Osteocyte (in vitro differentiated cells): ENCODE measurements around the gene CCDC188. TPM values are rescaled to one million over a fixed set of nuclear protein-coding genes. Genes with fewer than 3 reads are reported as not detected.
"Not testable (repeated sequence)": the region's sequence is repeated elsewhere in the genome, so short reads cannot be mapped to it uniquely, and the experiment has no call there.

Experiments used
- DNase-seq: peaks from one replicate; pipeline ENCODE4 v3.0.0; 2021; ENCODE audit warnings: mixed read lengths; ENCODE audit not compliant: unreplicated experiment; ENCODE audit errors: extremely low spot score
- H3K27ac Mint-ChIP-seq: one replicate; pipeline ENCODE4 v1.8.0; 2021; ENCODE audit warnings: mild to moderate bottlenecking, mixed read lengths; ENCODE audit not compliant: unreplicated experiment
- H3K27me3 Mint-ChIP-seq: one replicate; pipeline ENCODE4 v1.8.0; 2021; ENCODE audit warnings: mixed read lengths; ENCODE audit not compliant: unreplicated experiment
- H3K36me3 Mint-ChIP-seq: one replicate; pipeline ENCODE4 v1.8.0; 2021; ENCODE audit warnings: mixed read lengths; ENCODE audit not compliant: unreplicated experiment
- H3K4me1 Mint-ChIP-seq: one replicate; pipeline ENCODE4 v1.8.0; 2021; ENCODE audit warnings: mixed read lengths; ENCODE audit not compliant: unreplicated experiment
- H3K4me3 Mint-ChIP-seq: one replicate; pipeline ENCODE4 v1.8.0; 2021; ENCODE audit warnings: mild to moderate bottlenecking, moderate library complexity, mixed read lengths; ENCODE audit not compliant: unreplicated experiment
- H3K9me3 Mint-ChIP-seq: one replicate; pipeline ENCODE4 v1.8.0; 2021; ENCODE audit warnings: mixed read lengths; ENCODE audit not compliant: unreplicated experiment
- CTCF ChIP-seq: fragments of 200-600 bp; sonication (generic); IDR thresholded peaks from 2 replicates; pipeline ENCODE4 v1.5.0; 2021; ENCODE audit warnings: antibody characterized with exemption, mild to moderate bottlenecking, moderate library complexity
- total RNA-seq: library from RNA; stranded (reverse); gene quantifications from 2 replicates; pipeline ENCODE4 v1.2.1, GENCODE V29; 2021

The CCDC188 gene
- total RNA-seq, 1 donor from 2014 or later, result 0.56 TPM

GRCh38 chr22:20165913-20166312 is 15.1 kb upstream of the CCDC188 start:
- DNase-seq, result no peak
- no peak overlapping the region for H3K4me3 Mint-ChIP-seq
- H3K27ac Mint-ChIP-seq, result no peak overlapping the region
- peaks cover 2% of the 10 kb centered on the region for H3K27me3 Mint-ChIP-seq
- H3K9me3 Mint-ChIP-seq, result no peaks in the 10 kb centered on the region
- TF ChIP-seq CTCF, result no peak
- no peaks in the 10 kb centered on the region for H3K4me1 Mint-ChIP-seq
- no peaks in the 10 kb centered on the region for H3K36me3 Mint-ChIP-seq

- no peak for TF ChIP-seq CTCF
- no peaks in the 10 kb centered on the region for H3K36me3 Mint-ChIP-seq
- no peak for DNase-seq
- no peak overlapping the region for H3K27ac Mint-ChIP-seq
- no peaks in the 10 kb centered on the region for H3K9me3 Mint-ChIP-seq
- H3K4me3 Mint-ChIP-seq, result no peak overlapping the region
- H3K4me1 Mint-ChIP-seq, result no peaks in the 10 kb centered on the region
- H3K27me3 Mint-ChIP-seq, result peaks cover 2% of the 10 kb centered on the region
Observed at GRCh38 chr22:20165421-20165820, 14.6 kb upstream of the CCDC188 start.

DNA sequence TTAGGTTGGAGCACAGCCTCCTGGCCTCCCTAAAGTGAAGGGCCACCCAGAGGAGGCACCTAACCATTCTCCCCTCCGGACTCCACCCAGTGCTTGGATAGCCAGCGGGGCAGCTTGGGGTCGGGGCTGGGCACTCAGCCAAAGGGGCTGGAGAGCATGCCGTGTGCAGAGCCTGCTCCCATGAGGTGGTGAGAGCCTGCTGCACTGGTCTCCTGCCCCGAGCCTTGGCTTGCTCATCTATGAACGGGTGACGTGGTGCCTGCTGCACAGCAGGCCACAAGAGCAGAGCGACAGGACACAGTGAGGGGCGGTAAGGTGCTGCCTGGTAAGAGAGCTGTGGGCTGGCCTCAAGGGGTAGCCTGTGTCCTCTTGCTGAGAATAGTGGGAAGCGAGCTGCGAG is 14.0 kb upstream of the CCDC188 start:
- Mint-ChIP-seq H3K4me3 (no peak overlapping the region), H3K4me1 (no peaks in the 10 kb centered on the region), H3K27me3 (no peaks in the 10 kb centered on the region), H3K27ac (no peak overlapping the region), H3K9me3 (no peaks in the 10 kb centered on the region), H3K36me3 (no peaks in the 10 kb centered on the region)
- no peak for DNase-seq
- no peak for TF ChIP-seq CTCF

- no peak overlapping the region for H3K4me3 Mint-ChIP-seq
- no peak overlapping the region for H3K27ac Mint-ChIP-seq
- no peaks in the 10 kb centered on the region for H3K36me3 Mint-ChIP-seq
- no peak for DNase-seq
- H3K4me1 Mint-ChIP-seq, result no peaks in the 10 kb centered on the region
- H3K27me3 Mint-ChIP-seq, result no peaks in the 10 kb centered on the region
- H3K9me3 Mint-ChIP-seq, result no peaks in the 10 kb centered on the region
- no peak for TF ChIP-seq CTCF
Observed at GRCh38 chr22:20160041-20160440, 9.2 kb upstream of the CCDC188 start.

DNA sequence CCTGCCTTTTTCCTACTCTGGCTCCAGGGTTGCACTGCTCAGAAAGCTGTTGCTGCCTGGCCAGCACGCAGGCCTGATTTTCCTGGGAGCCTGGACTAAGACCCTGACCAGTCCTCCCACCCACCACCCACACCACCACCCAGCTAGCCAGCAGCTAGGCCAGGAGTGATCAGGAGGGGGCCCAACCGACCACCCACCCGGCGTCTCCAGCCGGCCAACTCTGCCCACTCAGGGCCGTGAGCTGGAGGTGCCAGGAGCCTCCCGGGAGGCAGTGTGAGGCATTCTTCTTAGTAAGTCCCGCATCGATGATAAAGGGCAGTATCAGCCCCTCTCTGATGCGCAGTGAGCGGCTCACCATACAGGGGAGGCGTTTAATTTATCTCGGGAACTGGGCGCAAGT is 8.7 kb upstream of the CCDC188 start:
- not testable (repeated sequence) for H3K4me3 Mint-ChIP-seq, H3K36me3 Mint-ChIP-seq, H3K27ac Mint-ChIP-seq, H3K4me1 Mint-ChIP-seq, H3K27me3 Mint-ChIP-seq, DNase-seq, H3K9me3 Mint-ChIP-seq

GRCh38 chr22:20159076-20159475 is 8.2 kb upstream of the CCDC188 start:
- no peak overlapping the region for H3K4me3 Mint-ChIP-seq
- H3K9me3 Mint-ChIP-seq, result no peaks in the 10 kb centered on the region
- TF ChIP-seq CTCF, result no peak
- no peak for DNase-seq
- no peaks in the 10 kb centered on the region for H3K36me3 Mint-ChIP-seq
- H3K27me3 Mint-ChIP-seq, result no peaks in the 10 kb centered on the region
- peaks cover 4% of the 10 kb centered on the region for H3K4me1 Mint-ChIP-seq
- no peak overlapping the region for H3K27ac Mint-ChIP-seq
